Epithelial cell of proximal tubule (primary cell): ENCODE measurements around the gene FEM1C. TPM values are rescaled to one million over a fixed set of nuclear protein-coding genes. Genes with fewer than 3 reads are reported as not detected.

Source experiments
- DNase-seq: peaks from one replicate; pipeline ENCODE4 v3.0.0-alpha.2; 2011; ENCODE audit warnings: low read depth
- H3K4me3 ChIP-seq: 2 replicates; pipeline ENCODE4 v1.5.1; 2011; ENCODE audit warnings: low read depth, mild to moderate bottlenecking, low read length
- CTCF ChIP-seq: conservative IDR thresholded peaks from 2 replicates; pipeline ENCODE4 v1.5.1; 2012; ENCODE audit warnings: low read depth, mild to moderate bottlenecking, low read length
- total RNA-seq: library from RNA; depleted of rRNA; stranded (reverse); fragments of >200 nt; gene quantifications from 2 replicates; pipeline ENCODE4 v1.2.3, GENCODE V29; 2015

Gene FEM1C
- total RNA-seq, 1 donor from 2014 or later, result 14.4 TPM

DNA sequence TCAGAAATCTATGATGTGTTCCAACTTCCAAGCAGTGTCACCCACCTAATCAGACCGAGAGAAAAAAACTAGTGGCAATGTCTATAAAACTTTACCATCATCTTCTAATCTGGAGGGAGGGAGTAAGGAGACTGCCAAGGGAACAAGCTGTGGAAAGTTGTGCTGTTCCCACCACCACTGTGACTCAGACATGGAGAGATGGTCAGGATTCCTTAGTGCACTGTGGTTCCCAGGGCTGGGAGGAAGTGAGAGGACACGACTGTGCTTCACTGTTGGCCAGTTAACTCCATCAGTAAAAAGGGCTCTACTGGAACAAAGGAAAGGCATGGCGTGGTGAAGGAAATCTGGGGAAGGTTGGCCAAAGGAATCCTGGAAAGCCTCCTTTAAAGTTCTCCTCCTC lies 38.9 kb upstream of the FEM1C start:
- no peak for DNase-seq
- H3K4me3 ChIP-seq, result no peak overlapping the region
- TF ChIP-seq CTCF, result no peak

DNA sequence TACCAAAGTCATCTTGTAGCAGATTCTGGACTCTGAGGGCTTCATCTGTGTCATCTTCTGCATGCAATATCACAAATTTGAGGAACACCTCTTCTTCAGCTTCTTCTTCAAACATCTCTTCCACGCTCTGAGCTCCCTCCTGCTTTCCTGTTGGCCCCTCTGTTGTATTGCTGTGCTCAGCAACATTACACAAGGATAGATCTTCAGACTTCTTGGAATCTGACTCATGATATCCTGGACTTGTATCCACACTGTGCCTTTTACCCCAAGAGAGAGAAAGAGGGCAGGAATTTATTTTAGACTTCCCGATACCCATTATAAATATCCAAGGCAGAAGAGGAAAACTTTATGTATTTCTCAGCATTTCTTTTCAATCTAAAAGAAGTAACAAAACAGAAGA lies 36.4 kb upstream of the FEM1C start:
- TF ChIP-seq CTCF, result no peak
- H3K4me3 ChIP-seq, result no peak overlapping the region
- DNase-seq, result no peak

DNA sequence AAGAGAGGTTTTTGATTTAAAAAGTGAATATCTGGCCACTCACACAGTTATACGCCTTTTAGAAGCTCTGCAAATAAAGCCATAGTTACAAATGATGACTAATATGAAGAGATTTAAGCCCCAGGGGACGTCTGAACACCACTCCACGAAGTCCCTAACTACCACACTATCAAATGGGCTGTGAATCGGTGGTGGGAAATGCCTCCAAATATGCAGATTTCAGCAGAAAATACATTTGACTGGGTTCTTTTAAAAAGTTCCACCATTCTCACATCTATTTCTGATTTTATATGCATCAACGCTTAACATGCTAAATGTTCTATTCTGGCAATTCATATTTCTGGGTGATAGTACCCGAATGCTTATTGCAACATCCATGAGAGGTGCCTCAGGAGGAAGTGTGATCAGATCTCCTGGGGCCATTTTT lies 35.2 kb upstream of the FEM1C start:
- no peak overlapping the region for H3K4me3 ChIP-seq
- DNase-seq, result no peak
- no peak for TF ChIP-seq CTCF

DNA sequence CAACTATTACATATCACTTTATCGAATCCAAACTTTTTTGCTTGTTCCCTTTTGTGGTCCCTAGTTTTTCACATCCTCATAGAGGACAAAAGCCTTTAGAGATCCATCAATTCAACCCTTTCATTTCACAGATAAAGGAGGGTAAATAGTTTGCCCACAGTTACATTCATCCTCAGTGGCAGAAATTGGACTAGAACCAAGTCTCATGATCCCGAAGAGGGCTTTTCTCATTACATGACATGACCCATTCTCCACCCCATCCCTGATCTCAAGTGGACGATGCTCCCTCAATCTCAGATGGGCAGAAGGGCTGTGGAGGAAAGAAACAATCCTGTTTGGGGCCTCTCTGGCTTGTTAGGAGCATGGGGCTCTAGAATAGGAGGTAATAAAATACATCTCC lies 34.6 kb upstream of the FEM1C start:
- no peak for TF ChIP-seq CTCF
- no peak overlapping the region for H3K4me3 ChIP-seq

DNA sequence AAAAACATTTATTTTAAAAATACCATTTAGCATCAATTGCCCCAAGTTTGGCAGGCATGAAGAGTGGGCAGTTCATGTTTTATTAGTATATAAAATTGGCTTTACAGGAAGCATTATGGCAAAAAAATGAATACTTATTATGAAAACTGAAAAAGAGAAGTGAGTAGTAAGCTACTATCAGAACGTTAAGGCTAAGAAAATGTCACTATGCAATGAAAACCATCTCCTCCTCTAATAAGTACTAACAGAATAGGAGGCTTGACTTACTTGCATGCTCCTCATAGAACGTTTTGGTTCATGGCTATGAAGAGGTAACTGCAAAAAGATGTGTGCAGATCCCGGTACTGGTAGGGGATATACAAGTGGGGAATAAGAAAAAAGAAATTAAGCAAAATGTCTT lies 34.1 kb upstream of the FEM1C start:
- no peak for TF ChIP-seq CTCF
- DNase-seq, result no peak
- H3K4me3 ChIP-seq, result no peak overlapping the region

More for the DNA sequence above, 34.6 kb upstream of the FEM1C start:
- DNase-seq, result no peak

DNA sequence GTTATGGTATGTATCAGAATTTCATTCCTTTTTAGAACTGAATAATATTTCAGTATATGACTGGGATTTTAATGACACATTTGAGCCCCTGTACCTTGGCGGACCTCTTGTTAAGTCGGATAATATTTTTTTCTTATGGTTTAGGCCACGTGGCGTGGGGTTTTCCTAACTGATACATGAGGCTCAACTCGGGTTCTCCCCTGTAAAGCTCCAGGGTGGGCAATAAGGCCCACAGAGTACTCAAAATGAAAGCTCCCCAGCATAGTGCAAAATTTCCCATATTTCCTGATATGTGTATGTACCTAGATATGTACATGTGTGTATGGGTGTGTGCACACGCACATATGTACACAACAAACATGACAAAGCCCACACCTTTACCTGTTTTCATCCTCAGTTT lies 33.2 kb upstream of the FEM1C start:
- DNase-seq, result no peak
- no peak overlapping the region for H3K4me3 ChIP-seq
- no peak for TF ChIP-seq CTCF

DNA sequence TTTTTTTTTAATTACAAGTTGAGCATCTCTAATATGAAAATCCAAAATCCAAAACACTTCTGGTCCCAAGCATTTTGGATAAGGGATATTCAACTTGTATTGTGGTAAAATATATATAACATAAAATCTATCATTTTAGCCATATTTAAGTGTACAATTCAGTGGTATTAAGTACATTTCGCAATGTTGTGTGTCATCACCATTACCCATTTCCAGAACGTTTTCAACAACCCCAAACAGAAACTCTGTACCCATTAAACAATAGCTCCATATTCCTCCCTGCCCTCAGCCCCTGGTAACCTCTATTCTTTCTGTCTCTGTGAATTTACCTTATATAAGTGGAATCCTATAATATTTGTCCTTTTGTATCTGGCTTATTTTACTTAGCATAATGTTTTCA lies 32.8 kb upstream of the FEM1C start:
- no peak overlapping the region for H3K4me3 ChIP-seq

More for the DNA sequence above, 32.8 kb upstream of the FEM1C start:
- TF ChIP-seq CTCF, result no peak
- no peak for DNase-seq
